ENCODE data around the gene GALNT10.

Gene GALNT10

DNA sequence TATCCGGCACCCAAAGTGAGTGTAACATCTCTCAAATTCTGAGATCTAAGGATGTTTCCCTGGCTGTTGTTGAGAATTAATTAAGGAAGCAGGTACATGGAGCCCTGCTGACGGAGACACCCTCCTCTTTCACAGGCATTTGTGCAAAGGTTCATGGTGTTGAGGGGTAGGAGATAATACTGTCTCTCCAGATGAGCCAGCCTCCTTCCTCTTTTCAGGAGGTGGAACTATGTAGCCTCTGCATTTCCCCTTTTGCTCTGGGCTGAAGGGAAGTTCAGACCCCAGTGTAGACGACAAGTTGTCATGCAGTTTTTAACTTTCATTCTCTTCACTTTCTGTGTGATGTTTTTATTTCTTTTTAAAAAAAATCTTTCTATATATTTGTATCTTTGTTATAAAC lies 107.5 kb downstream of the GALNT10 start:
- no peak for DNase-seq

DNA sequence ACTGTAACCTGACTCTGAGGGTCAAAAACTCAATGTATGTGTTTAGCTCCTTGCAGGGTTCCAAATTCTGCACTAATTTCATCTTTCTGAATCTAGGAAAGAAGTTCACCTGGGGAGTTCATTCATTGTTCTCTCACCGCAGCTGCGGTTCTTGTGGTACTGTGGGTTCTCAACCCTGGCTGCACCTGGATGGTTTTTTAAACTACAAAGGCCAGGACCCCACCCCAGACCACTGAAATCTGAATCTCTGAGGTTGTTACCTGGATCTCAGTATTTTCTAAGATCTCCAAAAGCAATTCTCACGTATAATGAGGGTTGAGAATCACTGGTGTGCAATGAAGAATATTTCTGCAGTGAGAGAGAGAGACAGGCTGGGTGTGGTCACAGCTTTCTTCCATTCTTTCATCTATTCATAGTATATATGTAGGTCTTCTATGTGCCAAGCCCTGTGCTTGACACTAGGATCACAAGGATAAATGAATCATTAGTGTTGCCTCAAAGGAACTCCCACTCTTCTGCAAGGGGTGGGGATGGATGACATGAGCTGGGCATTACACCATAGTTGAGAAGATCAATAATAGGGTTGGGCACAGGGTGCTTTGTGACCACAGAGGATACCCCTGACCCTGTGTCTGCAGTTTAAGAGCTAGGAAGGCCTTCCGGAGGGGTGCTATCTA lies 109.8 kb downstream of the GALNT10 start:
- no peak for DNase-seq

DNA sequence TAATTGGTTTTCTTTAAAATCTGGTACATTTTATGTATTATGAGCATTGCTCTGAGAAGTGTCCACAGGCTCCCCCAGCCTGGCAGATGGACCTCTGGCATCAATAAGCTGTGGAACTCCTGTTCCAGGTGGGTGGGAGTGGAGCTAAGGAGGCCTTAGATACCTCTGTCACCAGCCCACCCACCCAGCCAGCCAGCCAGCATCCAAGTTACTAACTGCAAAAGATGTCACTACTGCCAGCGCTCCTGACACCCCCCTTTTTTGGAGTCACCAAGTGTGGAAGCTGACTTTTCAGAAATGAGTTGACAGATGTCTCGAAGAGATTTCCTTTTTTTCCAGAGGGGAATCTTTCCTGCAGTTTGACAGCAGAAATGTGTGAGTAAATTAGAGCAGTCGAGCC lies 111.2 kb downstream of the GALNT10 start:
- DNase-seq: no peak

- DNase-seq: no peak
Observed at GRCh38 chr5:154302161-154302560, 111.6 kb downstream of the GALNT10 start.

- no peak for DNase-seq
Observed at GRCh38 chr5:154303133-154303532, 112.6 kb downstream of the GALNT10 start.

DNA sequence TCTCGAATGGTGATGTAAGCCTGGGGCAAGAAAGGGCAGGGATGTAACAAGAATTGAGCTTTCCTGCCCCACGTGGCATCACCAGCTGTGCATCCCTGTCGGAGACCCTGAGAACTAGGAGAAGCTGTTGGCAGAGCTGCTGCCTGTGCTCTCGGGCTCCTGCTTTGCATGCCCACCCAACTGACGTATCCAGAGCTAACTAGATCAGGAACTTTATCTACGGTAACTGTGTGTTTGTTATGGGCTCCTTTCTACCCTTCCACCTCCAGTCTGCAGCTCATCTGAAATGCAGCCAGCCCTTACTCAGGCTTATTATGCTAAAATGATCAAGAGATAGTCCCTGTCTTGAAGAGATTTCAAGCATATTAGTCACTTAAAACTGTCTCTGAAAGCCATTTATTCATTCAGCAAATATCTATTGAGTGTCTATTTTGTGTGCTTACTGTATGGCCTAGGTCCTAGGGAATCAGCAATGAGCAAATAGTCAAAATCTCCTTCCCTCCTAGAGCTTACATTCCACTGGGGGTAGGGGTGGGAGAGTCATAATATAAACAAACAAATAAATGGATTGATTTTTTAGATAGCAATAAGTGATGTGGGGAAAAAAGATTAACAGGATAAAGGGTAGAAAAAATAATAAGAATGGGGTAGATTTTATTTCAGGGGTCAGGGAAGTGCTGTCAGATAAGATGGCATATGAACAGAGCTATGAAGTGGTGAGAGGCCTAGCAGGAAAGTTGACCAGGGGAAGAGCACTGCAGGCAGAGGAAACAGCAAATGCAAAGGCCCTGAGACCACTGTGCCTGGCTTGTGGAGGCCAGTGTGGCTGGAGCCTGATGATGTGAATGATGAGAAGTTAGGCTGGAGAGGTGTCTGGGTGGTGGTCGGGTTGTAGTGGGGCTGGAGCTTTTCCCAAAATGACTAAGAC lies 118.2 kb downstream of the GALNT10 start:
- DNase-seq: peak; percentile 94

- peak; percentile 84 for DNase-seq
Observed at GRCh38 chr5:154309371-154309745, 118.8 kb downstream of the GALNT10 start.

GRCh38 chr5:154309805-154310204 lies 119.3 kb downstream of the GALNT10 start:
- DNase-seq: no peak

DNA sequence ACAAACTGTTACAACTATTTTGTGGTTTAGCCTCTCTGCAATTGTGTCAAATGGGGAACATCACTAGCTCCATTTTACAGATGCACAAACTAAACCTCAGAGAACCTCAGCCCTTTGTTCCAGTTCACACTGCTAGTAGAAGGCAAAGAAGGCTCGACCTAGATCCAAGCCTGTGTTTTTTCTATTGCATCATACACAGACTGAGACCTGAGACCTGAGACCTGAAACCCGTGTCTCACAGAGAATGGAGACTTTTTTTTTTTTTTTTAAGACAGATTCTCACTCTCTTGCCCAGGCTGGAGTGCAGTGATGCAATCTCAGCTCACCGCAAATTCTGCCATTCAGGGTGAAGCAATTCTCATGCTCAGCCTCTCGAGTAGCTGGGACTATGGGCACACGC lies 120.8 kb downstream of the GALNT10 start:
- DNase-seq: no peak

DNA sequence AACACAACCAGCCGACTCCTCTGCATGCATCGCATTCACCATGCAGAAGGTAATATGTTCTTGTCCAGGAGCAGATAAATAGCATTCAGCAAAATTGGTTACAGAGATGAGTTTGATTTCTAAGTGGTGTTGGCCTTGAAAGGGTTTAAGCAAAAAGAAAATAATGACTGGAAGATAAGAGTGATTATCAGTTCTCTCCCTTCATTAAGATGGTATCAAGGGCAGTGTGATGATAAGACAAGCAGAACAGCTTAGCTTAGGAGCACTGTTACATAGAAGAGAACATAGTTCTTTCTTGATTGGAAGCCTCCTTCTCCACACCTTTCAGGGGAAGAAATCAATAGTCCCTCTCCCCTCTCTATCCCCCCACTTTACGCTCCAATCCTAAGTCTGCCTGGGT lies 121.5 kb downstream of the GALNT10 start:
- DNase-seq: no peak

DNA sequence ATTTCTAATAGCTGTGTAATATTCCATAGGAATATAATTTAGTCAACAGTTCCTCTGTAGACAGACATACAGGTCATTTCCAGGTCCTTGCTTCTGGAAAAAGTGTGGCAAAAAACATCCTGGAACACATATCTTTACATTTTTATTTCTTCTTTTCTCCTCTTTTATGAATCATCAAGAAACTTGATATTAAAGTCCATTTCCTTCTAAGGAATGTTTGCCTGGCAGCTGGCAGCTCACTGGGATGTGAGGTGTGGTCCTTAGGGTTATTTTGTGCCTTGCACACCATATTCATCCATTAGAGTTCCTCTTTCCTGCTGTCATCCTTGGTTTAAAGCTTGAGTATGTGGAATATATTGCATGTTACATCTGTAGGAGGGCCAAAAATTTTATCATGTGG lies 122.0 kb downstream of the GALNT10 start:
- peak; percentile 76 for DNase-seq

DNA sequence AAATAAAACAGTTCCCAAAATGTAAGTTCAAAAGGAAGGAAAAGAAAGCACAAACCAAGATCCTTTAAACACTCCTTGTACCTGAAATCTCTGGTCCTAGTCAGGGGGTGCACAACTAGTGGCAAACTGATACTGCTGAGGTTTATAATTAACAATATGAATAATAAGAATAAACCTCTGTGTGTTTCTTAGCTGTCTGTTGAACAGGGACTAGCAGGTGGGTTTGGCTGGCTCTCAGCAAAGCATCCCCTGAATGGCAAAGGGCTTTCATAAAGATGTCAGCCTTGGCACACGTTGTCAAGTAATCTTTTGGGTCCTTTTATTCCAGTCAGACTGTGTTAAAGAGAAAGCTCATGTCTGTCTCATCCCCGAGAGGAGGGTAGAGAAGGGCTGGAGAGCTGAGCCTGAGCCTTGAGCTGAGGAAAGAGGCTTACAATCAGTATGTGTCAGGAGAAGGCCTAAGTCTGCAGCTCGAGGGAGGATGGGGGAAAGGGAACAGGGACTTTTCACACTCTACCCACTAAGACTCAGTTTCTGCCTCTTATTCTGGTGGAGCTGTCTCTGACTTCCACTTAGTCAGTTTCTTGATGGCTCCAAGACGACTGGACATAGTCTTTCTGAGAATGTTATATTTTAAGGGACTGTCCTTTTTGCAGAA lies 123.0 kb downstream of the GALNT10 start:
- DNase-seq: no peak

DNA sequence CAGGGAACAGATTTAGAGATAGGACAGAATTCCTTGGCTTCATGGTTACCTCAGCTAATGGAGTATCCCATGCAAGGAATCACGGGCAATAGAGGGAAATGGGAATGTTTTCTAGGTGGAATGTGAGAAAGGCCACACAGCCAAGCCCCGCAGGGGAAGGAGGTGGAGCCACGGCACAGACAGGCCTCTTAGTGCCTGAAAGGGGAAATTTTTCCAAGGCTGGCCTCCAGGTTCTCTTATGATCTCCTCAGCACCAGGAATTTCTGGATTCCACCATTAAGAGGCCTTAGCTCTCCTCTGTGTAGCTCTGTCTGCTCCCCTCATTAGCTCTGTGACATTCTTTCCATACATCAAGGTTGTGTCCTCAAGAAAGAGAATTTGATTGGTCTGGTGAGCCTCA lies 124.7 kb downstream of the GALNT10 start:
- DNase-seq: no peak

DNA sequence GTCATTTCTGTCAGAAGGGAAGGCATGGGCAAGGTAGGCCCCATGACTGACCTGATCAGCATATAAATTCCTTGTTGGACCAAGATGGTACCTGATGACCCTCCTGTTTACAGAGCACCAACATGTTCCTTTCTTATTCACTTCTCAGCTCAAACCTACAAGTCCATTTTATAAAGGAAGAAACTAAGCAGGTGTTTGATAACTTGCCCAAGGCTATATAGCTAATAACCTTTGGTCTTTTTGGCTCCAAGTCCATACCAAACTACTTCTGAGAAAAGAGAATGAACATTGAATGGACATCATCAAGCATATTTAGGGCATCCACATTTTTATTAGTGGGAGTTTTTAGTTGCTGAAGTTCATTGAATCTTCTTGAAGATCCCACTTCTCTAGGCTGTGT lies 125.2 kb downstream of the GALNT10 start:
- no peak for DNase-seq

DNA sequence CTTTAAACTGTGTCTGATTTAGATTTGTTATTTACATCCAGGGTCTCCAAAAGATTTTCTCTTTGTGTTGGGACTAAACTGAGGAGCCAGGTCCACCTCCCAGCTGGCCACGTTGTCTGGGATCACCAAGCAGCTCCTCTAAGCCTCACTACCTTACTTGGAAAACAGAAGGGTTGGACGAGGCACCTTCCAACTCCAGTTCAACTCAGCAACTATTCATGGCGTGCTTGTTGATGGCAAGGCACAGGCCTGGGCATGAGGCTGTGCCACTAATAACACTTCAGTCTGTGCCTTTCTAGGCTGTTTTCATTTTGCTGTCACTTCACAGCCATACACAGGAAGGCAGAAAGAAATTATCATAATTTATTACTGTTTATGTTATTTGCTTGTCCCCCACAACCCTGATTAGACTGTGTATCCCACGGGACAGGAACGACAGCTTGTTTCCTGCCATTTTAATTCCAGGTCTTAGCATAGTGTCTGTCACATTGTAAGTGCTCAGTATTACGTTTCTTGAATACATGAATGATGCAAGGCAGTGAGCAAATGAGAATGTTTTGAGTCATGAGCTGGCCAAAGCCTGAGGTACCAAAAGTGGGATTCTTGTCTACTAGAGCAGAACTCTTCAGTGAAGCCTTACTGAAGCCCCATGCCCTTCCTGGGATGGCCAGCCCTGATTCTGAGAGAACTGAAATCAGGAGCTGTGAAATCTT lies 125.8 kb downstream of the GALNT10 start:
- DNase-seq: no peak

GRCh38 chr5:154317916-154318315 lies 127.4 kb downstream of the GALNT10 start:
- no peak for DNase-seq

GRCh38 chr5:154318691-154319090 lies 128.2 kb downstream of the GALNT10 start:
- DNase-seq: no peak

GRCh38 chr5:154319736-154320135 lies 129.2 kb downstream of the GALNT10 start:
- no peak for DNase-seq

- DNase-seq: no peak
Observed at GRCh38 chr5:154320224-154321089, 129.9 kb downstream of the GALNT10 start.

DNA sequence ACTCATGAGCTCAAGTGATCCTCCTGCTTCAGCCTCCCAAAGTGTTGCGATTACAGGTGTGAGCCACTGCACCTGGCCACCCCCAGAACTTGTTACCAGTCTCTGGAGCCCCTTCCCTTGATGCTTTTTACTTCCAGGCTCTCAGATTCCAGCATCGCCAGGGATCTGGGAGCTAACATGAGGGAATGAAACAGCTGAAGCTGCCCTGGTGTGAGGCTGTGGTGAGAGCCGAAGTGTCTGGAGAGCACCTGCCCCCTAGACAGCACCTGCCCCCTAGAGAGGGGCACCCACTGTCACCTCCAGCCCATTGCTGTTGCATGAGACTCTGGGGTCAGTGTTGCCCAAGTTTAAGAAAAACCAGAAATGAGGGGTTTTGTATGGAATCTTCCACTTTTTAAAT lies 131.0 kb downstream of the GALNT10 start:
- no peak for DNase-seq

GRCh38 chr5:154324033-154324432 lies 133.5 kb downstream of the GALNT10 start:
- DNase-seq: no peak

DNA sequence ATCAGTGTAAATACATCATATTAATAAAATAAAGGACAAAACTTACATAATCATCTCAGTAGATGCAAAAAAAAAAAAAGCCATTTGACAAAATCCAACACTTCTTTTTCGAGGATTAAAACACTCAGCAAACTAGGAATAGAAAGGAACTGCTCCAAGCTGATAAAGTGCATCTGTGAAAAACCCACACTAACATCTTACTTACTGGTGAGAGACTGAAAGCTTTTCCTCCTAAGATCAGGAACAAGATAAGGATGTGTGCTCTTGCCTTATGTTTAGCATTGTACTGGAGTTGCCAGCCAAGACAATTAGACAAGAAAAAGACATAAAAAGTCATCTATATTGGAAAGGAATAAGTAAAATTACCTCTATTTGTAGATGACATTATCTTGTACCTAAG lies 135.0 kb downstream of the GALNT10 start:
- DNase-seq: no peak
